Measurements from ENCODE around the gene GFI1.

Gene GFI1

DNA sequence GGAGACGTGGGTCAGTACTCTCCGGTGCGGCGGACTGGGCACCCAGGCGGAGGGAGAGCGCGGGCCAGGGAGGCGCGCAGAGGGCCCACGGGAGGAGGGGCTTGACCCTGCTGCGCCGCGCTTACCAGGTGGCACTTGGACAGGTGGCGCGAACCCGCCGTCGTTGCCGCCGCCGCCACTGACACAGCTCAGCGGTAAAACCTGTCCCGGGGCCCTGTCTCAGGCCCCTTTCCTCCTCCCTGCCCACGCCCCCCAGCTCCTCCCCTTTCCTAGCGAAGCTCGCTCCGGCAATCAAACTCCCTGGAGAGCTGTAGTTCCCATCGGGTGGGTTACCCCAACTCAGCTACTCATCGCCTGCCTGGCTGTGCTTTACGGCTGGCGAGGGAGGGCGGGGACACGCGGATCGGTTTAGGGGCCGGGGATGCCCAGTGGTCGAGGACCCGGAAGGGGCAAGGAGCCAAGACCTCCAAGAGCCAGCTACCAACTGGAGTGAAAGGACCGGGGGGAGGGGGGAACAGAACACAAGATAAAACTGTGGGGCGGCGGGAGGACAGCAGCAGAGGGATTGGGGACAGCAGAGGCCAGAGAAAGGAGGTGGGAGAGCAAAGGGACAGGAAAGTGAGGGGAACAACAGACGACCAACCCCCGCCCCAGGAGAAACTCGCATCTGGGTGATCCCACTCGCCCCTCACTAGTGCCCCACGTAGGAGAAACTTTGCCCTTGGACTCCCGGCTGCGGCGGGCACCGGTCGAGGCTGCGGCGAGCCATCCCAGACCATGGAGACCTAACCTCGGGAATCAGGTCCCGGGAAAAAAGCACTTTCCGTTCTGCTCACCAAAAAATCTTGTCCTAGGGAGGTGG lies 2.9 kb downstream of the GFI1 start:
- TF ChIP-seq GATA1 (IDR thresholded peaks at IDR 0.05; ENCODE audit: low read depth, low read length) (no peak), POLR2A (IDR thresholded peaks at IDR 0.05; ENCODE audit: low read length) (no peak)
- DNase-seq, result no peak

DNA sequence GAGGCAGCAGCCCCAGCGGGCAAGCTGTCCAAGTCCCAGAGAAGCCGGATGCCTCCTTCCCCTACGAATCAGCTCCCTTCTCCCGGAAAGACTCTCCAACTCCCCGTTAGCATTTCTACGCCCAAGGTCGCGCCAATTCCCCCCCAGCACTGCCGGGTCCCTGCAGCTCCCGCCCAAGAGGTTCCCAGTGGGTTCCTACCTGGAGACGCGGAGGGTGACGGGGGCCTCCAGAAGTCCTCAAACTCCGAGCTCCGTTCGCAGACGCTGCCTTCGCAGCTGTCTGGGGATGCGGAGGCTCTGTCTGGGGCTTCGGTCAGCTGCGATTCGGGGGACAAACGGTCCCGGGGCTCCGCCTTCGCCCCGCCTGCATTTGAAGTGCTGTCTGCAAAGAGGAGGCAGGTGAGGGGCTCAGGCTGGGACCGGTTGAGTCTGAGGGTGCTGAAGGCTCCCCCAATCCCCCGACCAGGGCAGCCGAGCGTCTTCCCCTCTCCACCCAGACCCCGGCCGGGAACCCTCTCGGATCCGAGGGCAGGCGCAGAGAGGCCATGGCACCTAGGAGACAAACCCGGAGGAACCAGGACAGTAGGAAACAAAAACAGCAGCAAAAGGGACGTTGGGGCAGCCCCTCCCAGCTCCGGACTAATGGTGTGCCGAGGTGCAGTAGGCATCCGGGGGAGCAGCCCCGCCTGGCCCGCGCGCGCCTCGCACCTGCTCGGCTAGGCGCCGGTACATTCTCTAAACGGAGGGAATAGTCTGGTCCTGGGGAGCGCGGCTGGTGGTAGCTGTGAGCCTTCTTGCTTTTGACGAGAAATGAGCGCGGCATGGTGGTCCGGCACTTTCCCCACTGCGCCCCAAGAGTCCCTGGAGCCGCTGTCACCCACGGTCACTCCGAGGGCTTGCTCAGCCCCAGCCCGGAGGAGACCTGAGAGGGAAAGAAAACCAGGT lies 3.8 kb downstream of the GFI1 start:
- no peak for DNase-seq

DNA sequence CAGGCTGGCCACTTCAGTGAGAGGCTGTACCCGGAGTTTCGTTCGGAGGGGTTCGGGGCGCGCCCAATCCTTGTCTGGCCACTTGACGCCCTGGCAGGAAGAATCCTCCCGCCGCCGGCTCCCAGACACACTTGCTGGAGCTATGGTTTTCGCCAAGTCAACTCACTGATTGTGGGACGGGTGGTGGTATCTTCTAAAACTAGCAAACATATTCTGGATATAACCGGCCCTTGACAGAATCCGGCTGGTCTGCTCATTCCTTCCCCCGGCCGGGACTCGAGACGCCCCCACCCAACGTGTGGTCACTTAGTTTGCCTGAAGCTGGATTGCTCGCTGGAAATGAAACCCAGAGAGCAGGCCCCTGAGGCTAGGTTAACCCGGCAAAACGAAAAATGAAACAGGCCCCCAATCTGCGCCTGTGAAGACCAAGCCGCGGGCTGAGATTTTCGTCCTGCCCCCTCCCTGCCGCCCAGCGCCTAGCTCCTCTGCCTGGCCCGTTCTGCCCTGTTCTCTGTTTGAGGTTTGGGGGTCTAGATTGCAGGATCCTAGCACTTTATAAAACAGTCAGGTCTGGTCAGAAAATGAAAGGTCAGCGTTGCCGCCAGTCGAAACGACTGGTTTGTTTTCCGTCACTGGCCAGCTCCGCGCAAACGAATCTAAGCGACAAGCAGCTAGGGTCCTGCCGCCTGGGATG lies 4.6 kb downstream of the GFI1 start:
- TF ChIP-seq GATA1 (IDR thresholded peaks at IDR 0.05; ENCODE audit: low read depth, low read length) (no peak), POLR2A (IDR thresholded peaks at IDR 0.05; ENCODE audit: low read length) (no peak)
- DNase-seq, result no peak

More for the DNA sequence above, 3.8 kb downstream of the GFI1 start:
- no peak for TF ChIP-seq GATA1 (IDR thresholded peaks at IDR 0.05; ENCODE audit: low read depth, low read length)
- no peak for TF ChIP-seq POLR2A (IDR thresholded peaks at IDR 0.05; ENCODE audit: low read length)

DNA sequence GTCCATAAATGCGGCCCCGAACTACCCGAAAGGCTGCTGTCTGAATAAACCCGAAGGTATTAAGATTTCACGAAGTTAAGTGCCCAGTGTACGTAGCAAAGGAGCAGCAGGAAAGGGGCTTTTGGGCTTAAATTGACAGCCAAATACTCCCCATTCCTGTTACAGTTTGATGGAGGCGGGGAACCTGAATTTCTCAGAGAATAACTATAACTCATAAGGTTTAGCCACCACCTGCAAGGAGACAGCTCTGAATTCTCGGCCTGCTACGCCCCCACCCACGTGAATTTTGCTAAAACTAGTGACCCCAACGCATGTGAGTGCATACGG lies 5.2 kb downstream of the GFI1 start:
- DNase-seq, result no peak
- TF ChIP-seq GATA1 (IDR thresholded peaks at IDR 0.05; ENCODE audit: low read depth, low read length) (no peak), POLR2A (IDR thresholded peaks at IDR 0.05; ENCODE audit: low read length) (no peak)

DNA sequence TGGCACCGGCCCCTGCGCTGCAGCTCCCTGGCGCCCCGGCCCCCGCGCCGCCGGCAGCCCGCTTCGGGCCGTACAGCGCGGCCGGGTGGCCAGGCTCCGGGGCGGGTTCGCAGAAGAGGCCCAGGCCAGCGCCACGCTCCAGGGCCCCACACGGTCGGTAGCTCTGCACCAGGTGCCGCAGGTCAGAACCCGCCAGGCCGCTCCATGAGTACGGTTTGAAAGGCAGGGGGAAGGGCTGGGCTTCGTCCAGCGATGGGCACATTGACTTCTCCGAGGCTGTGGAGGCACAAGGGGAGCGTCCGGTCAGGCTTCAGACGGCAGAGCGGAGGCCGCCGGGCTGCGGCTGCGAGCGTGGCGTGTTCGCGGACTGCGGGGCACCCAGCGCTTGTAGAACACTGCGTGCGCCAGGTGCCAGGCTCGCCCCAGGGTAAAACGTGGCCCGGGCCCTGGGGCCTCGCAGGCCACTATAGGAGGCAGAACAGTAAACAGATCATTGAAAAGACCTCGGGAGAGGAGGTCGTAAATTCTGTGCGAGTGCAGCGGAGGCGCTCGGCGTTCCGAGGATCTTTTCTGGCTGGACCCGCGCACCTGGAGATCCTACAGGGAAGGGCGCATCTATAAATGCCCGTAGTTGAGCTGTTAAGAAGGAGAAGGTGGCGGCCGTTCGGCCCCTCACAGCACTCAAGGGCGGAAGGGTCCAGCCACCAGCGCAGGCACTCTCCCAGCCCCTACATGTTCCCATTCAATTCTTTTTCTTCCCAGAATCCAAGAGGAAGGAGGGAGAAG lies 5.7 kb downstream of the GFI1 start:
- TF ChIP-seq POLR2A (IDR thresholded peaks at IDR 0.05; ENCODE audit: low read length) (no peak), GATA1 (IDR thresholded peaks at IDR 0.05; ENCODE audit: low read depth, low read length) (no peak)
- DNase-seq, result no peak

DNA sequence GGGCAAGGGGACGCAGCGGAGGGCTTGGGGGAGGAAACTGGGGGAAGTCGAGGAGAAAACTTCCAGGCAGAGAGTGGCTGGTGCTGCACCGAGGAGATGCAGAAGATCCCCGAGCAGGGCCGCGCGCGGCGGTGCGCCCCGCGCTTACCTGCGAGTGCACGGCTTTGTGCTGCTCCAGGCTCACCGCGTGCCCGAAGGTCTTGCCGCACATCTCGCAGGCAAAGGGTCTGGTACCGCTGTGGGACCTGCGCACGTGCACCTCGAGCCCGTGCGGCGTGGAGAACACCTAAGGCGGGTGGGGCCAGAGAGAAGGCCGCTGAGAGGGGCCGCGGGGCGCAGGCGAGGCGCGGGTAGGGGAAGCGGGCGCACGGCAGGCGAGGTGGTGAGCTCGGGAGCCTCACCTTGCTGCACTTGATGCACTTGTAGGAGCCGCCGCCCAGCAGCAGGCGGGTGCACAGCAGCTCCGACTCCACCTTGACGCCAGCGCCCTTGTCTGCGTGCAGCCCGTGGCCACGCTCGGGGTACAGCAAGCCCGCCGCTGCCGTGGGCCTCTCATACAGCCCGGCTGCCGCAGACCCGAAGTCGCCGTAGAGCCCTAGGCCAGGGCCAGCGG lies 6.4 kb downstream of the GFI1 start:
- DNase-seq, result no peak
- TF ChIP-seq POLR2A (IDR thresholded peaks at IDR 0.05; ENCODE audit: low read length) (no peak), GATA1 (IDR thresholded peaks at IDR 0.05; ENCODE audit: low read depth, low read length) (no peak)

DNA sequence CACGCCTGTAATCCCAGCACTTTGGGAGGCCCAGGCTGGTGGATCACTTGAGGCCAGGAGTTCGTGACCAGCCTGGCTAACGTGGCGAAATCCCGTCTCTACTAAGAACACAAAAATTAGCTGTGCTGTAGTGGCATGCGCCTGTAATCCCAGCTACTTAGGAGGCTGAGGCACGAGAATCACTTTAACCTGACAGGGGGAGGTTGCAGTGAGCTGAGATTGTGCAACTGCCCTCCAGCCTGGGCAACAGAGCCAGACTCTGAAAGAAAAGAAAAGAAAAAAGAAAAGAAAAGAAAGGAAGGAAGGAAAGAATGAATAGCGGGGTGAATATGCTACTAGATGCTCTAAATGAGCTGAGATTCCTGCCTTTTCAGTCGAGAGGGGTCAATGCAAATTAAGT lies 7.1 kb downstream of the GFI1 start:
- DNase-seq, result no peak
- TF ChIP-seq GATA1 (IDR thresholded peaks at IDR 0.05; ENCODE audit: low read depth, low read length) (no peak), POLR2A (IDR thresholded peaks at IDR 0.05; ENCODE audit: low read length) (no peak)

DNA sequence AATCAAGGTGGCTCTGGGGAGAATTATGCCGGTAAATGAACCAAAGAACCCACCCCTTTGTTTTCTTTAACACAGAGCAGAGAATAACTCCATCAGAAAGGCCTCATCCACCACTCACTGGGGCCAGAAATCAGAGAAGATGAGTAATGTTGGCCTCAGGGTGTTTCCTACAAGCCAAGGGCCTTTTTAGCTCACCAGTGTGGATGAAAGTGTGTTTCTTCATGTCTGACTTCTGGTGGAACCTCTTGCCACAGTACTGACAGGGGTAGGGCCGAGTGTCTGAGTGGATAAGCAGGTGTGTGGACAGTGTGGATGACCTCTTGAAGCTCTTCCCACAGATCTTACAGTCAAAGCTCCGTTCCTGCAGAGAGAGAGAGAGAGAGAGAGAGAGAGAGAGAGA lies 8.3 kb downstream of the GFI1 start:
- TF ChIP-seq GATA1 (IDR thresholded peaks at IDR 0.05; ENCODE audit: low read depth, low read length) (no peak), POLR2A (IDR thresholded peaks at IDR 0.05; ENCODE audit: low read length) (no peak)
- DNase-seq, result no peak

DNA sequence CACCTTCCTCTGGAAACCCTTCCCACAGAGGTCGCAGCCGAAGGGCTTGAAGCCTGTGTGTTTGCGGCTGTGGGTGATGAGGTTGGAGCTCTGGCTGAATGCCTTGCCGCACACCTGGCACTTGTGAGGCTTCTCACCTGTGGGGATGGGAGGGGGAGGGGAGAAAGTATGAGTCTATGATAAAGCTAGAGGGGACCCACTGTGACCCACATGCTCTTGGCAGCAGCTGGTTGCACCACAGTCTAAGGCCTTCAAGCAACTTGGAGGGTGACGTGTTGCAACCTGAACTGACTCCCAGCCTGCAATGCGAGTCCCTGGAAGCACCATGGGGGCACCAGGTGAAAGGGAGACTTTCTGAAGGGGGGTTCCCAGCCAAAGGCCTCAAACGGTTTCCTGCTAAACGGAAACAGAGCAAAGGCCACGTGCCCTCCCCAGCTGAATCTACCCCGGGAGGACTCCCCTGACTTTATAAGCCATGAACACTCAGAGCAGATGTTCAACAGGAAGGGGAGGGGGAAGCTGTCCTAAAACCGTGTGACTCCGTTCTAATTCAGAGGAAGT lies 10.6 kb downstream of the GFI1 start:
- TF ChIP-seq GATA1 (IDR thresholded peaks at IDR 0.05; ENCODE audit: low read depth, low read length) (no peak), POLR2A (IDR thresholded peaks at IDR 0.05; ENCODE audit: low read length) (no peak)
- no peak for DNase-seq

DNA sequence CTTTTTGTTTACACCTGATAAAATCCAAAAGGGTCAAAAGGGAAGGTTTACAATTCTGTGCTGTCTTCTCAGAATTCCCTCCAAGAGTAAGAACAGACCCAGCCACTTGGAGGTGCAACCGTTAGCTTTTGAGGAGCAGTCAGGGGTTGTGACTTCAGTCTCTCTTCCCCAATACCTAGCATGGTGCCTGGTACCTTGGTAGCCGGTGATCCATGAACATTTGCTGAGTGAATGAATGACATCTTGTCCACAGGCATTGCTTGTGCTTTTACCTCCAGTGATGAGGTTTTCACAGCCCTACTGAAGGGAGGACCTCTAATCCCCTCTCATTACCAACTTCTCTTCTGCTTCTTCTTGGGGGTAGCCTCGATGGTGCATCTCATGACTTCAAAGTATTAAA lies 11.7 kb downstream of the GFI1 start:
- TF ChIP-seq POLR2A (IDR thresholded peaks at IDR 0.05; ENCODE audit: low read length), result no peak
- no peak for TF ChIP-seq GATA1 (IDR thresholded peaks at IDR 0.05; ENCODE audit: low read depth, low read length)
- no peak for DNase-seq

DNA sequence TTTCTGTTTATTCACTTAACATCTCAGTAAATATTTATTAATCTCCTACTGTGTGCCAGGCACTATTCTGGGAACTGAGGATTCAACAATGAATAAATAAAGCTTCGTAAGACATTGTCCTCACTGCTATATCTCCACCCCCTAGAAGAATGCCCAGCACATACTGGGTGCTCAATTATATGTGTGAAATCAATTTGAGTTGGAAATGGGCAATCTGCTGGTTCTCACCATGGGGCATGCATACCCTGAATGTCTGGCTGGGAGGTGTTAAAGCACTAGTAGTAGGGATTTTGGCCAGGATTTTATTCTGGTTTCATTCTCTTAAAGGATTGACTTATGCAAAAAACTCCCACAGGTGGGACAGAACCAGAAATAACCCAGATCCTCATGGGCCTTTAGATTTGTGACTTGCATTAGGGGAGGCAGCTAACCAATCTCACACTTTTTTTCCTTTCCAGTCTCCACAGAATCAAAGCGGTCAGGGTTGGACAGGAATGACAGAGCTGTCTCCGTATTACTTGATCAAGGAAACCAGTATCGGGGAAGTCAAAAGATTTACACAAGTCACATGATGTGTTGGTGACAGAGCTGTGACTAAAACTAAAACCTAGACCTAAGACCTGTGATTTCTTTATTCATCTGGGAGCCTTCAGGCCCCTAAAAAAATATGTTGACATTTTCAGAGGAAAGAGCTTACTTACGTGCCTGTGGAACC lies 12.8 kb downstream of the GFI1 start:
- TF ChIP-seq GATA1 (IDR thresholded peaks at IDR 0.05; ENCODE audit: low read depth, low read length) (no peak), POLR2A (IDR thresholded peaks at IDR 0.05; ENCODE audit: low read length) (no peak)
- no peak for DNase-seq

DNA sequence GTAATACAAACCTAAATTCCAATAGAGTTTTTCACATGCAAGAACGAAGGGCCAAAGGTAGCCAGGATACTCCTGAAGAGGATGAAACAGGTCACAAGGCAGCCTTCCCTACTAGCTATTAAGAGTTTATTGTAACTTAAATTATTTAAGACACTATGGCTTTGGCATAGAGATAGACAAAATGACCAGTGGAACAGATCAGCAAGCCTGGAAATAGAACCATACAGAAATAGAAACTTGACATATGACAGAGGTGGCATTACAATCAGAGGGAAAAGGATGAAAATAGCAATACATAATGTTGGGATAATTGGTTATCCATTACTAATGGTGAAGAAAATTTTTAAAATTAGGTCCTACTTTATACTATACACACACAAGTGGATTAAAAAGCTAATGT lies 16.5 kb downstream of the GFI1 start:
- TF ChIP-seq POLR2A (IDR thresholded peaks at IDR 0.05; ENCODE audit: low read length) (no peak), GATA1 (IDR thresholded peaks at IDR 0.05; ENCODE audit: low read depth, low read length) (no peak)
- DNase-seq, result no peak

Data from erythroblast (primary cell).